SU-DHL-6 (cell line): ENCODE results near the gene CRISPLD2.

Experiments
- H2AFZ ChIP-seq: fragments of 200-600 bp; sonication (generic); 2 replicates; pipeline ENCODE4 v1.6.1; 2014; ENCODE audit warnings: low read depth, mild to moderate bottlenecking, moderate library complexity, mixed read lengths, antibody characterized with exemption, low read length; ENCODE audit not compliant: severe bottlenecking
- H3F3A ChIP-seq: fragments of 200-600 bp; shearing (Covaris generic); 2 replicates; pipeline ENCODE4 v1.6.0; 2016; ENCODE audit warnings: antibody characterized with exemption, mild to moderate bottlenecking; ENCODE audit not compliant: insufficient read depth
- H3K27ac ChIP-seq: fragments of 200-600 bp; sonication (generic); 2 replicates; pipeline ENCODE4 v1.5.1; 2016; ENCODE audit warnings: low read depth, mild to moderate bottlenecking, low read length, moderate library complexity, mixed read lengths
- H3K27me3 ChIP-seq: fragments of 200-600 bp; sonication (generic), shearing (Covaris generic); 2 replicates; pipeline ENCODE4 v1.6.0; 2014; ENCODE audit warnings: mild to moderate bottlenecking, low read length
- H3K36me3 ChIP-seq: fragments of 200-600 bp; sonication (generic); 2 replicates; pipeline ENCODE4 v1.6.1; 2014; ENCODE audit warnings: mild to moderate bottlenecking, low read length, mixed read lengths
- H3K4me2 ChIP-seq: fragments of 300-600, 200-600 bp; shearing (Covaris generic), sonication (generic); 2 replicates; pipeline ENCODE4 v1.6.0; 2014; ENCODE audit warnings: low read length, low read depth, mild to moderate bottlenecking; ENCODE audit not compliant: poor library complexity, severe bottlenecking
- H3K4me3 ChIP-seq: fragments of 200-600 bp; sonication (generic); 2 replicates; pipeline ENCODE4 v1.5.1; 2014; ENCODE audit warnings: antibody characterized with exemption, low read length, mild to moderate bottlenecking, mixed read lengths; ENCODE audit not compliant: insufficient read depth, poor library complexity, severe bottlenecking
- H3K79me2 ChIP-seq: fragments of 200-600 bp; sonication (generic); 2 replicates; pipeline ENCODE4 v1.6.1; 2014; ENCODE audit warnings: mild to moderate bottlenecking, low read length, moderate library complexity; ENCODE audit not compliant: insufficient read depth
- H3K9ac ChIP-seq: fragments of 200-600 bp; sonication (generic); 2 replicates; pipeline ENCODE4 v1.7.0; 2014; ENCODE audit warnings: mild to moderate bottlenecking, low read length
- H3K9me2 ChIP-seq: fragments of 200-600 bp; sonication (generic); replicated peaks from 2 replicates; pipeline ENCODE4 v1.6.1; 2014; ENCODE audit warnings: low read length; ENCODE audit not compliant: insufficient read depth
- H3K9me3 ChIP-seq: fragments of 200-600 bp; sonication (generic); 2 replicates; pipeline ENCODE4 v1.6.1; 2014; ENCODE audit warnings: low read length, mixed read lengths; ENCODE audit not compliant: insufficient read depth
- H4K20me1 ChIP-seq: fragments of 200-600 bp; sonication (generic); 2 replicates; pipeline ENCODE4 v1.6.1; 2014; ENCODE audit warnings: low read depth, mild to moderate bottlenecking, antibody characterized with exemption, low read length, moderate library complexity, mixed read lengths
- EZH2phosphoT487 ChIP-seq: fragments of 200-600 bp; sonication (generic), shearing (Covaris generic); conservative IDR thresholded peaks from 2 replicates; pipeline ENCODE4 v1.6.1; 2018; ENCODE audit warnings: mild to moderate bottlenecking, antibody characterized with exemption, low read length, moderate library complexity, mixed read lengths
- TF ChIP-seq, protein P1 (sequence below): fragments of 200-600 bp; sonication (generic); IDR thresholded peaks from one replicate; pipeline ENCODE4 v1.5.1; 2017; ENCODE audit warnings: antibody characterized with exemption, mild to moderate bottlenecking, low read length, moderate library complexity; ENCODE audit not compliant: insufficient read depth, poor library complexity, severe bottlenecking

Gene CRISPLD2

DNA sequence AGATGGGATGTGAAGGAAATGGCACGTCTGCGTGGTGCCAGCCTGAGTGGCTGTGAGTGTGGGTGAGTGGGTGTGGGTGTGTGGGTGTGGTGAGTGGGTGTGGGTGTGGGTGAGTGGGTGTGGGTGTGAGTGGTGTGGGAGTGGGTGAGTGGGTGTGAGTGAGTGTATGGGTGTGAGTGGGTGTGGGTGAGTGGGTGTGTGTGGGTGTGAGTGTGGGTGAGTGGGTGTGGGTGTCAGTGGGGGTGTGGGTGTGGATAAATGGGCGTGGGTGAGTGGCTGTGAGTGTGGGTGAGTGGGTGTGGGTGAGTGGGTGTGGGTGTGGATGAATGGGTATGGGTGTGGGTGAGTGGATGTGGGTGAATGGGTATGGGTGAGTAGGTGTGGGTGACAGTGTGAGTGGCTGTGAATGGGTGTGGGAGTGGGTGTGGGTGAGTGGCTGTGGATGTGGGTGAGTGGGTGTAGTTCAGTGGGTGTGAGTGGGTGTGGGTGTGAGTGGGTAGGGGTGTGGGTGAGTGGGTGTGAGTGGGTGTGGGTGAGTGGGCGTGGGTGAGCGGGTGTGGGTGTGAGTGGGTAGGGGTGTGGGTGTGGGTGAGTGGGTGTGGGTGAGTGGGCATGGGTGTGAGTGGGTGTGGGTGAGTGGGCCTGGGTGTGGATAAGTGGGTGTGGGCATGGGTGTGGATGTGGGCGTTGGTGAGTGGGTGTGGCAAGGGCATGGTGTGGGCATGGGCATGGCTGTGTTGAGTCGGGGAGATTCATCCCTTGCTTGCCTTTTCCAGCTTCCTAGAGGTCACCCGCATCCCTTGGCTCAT is 110.7 kb downstream of the CRISPLD2 start:
- Histone ChIP-seq H3K9me3 (no peaks in the 10 kb centered on the region), H3K9ac (no peak overlapping the region)
- TF ChIP-seq EZH2phosphoT487: no peak

DNA sequence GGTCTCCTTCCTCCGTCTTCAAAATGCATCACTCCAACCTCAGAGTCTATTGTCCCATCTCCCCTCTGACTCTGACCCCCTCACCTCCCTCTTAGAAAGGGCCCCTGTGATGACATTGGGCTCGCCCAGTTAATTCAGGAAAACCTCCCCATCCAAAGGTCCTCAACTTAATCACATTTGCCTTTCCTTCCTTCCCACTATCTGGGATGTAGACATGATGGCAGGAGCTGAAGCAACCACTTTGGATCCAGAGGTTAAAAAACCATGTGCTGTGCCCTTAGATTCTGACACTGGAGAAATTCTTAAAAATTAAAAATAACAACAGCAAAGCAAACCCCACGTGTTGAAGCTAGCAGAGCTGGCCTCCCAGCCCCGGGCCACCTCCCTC is 111.3 kb downstream of the CRISPLD2 start:
- no peaks in the 10 kb centered on the region for H3K36me3 ChIP-seq
- H4K20me1 ChIP-seq: no peaks in the 10 kb centered on the region
- no peaks in the 10 kb centered on the region for H3K27me3 ChIP-seq
- H3K4me2 ChIP-seq: no peak overlapping the region
- H2AFZ ChIP-seq: no peak overlapping the region
- no peaks in the 10 kb centered on the region for H3K9me2 ChIP-seq
- H3K9ac ChIP-seq: no peak overlapping the region
- no peaks in the 10 kb centered on the region for H3K79me2 ChIP-seq
- H3K27ac ChIP-seq: no peak overlapping the region
- TF ChIP-seq EZH2phosphoT487: no peak
- TF ChIP-seq, protein P1, sequence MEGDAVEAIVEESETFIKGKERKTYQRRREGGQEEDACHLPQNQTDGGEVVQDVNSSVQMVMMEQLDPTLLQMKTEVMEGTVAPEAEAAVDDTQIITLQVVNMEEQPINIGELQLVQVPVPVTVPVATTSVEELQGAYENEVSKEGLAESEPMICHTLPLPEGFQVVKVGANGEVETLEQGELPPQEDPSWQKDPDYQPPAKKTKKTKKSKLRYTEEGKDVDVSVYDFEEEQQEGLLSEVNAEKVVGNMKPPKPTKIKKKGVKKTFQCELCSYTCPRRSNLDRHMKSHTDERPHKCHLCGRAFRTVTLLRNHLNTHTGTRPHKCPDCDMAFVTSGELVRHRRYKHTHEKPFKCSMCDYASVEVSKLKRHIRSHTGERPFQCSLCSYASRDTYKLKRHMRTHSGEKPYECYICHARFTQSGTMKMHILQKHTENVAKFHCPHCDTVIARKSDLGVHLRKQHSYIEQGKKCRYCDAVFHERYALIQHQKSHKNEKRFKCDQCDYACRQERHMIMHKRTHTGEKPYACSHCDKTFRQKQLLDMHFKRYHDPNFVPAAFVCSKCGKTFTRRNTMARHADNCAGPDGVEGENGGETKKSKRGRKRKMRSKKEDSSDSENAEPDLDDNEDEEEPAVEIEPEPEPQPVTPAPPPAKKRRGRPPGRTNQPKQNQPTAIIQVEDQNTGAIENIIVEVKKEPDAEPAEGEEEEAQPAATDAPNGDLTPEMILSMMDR: no peak
- H3K4me3 ChIP-seq: no peak overlapping the region
- no peaks in the 10 kb centered on the region for H3F3A ChIP-seq
- H3K9me3 ChIP-seq: no peaks in the 10 kb centered on the region

More for the DNA sequence above, 110.7 kb downstream of the CRISPLD2 start:
- Histone ChIP-seq H3K9me2 (no peaks in the 10 kb centered on the region), H3F3A (no peaks in the 10 kb centered on the region), H3K36me3 (no peaks in the 10 kb centered on the region), H3K4me2 (no peak overlapping the region), H3K4me3 (no peak overlapping the region), H4K20me1 (no peaks in the 10 kb centered on the region), H3K27ac (no peak overlapping the region), H3K27me3 (no peaks in the 10 kb centered on the region), H2AFZ (no peak overlapping the region), H3K79me2 (no peaks in the 10 kb centered on the region)

DNA sequence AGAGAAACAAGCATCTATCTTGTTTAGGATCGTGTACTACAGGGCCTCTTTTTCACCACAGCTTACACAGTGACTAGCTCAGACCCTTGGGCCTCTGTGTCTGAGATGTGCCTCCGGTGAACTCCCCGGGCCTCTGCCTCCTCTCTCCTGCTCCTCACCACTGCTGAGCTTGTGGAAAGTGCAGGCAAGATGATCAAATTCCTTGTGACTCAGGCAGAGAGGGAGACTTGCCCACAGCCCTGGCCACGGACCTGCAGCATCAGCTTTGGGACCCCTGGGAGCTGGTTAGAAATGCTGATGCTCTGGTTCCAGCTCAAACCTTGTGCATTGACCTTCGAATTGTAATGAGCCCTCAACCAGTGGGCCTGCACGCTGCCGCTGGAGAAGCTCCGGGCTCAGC is 111.7 kb downstream of the CRISPLD2 start:
- Histone ChIP-seq H3K9me2 (no peaks in the 10 kb centered on the region), H3K27me3 (no peaks in the 10 kb centered on the region), H3K79me2 (no peaks in the 10 kb centered on the region), H3K4me3 (no peak overlapping the region), H2AFZ (no peak overlapping the region), H3K4me2 (no peak overlapping the region), H3K9ac (no peak overlapping the region), H3K27ac (no peak overlapping the region), H3K9me3 (no peaks in the 10 kb centered on the region), H4K20me1 (no peaks in the 10 kb centered on the region), H3K36me3 (no peaks in the 10 kb centered on the region), H3F3A (no peaks in the 10 kb centered on the region)
- TF ChIP-seq EZH2phosphoT487: no peak
- TF ChIP-seq, protein P1: no peak

DNA sequence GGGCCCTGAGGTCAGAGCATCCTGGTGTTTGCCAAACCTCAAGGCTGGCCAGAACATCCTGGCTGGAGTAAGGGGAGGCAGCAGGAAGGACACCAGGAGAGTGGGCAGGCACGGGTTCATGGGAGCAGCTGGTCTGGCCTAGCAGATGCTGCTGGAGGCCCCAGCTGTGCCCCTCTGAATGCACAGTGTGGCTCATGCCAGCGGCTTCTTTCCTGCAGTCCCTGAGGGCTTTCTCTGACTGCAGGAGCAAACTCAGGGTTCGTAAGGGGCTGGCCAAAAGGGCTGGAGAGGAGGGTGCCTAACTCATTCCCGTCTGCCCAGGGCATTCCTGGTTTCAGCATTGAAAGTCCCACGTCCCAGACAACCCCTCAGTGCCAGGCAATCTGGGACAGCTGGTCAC is 112.9 kb downstream of the CRISPLD2 start:
- Histone ChIP-seq H3K9me3 (no peaks in the 10 kb centered on the region), H3K4me3 (no peak overlapping the region), H3K9me2 (no peaks in the 10 kb centered on the region), H3K79me2 (no peaks in the 10 kb centered on the region), H3K9ac (no peak overlapping the region), H2AFZ (no peak overlapping the region), H3F3A (no peaks in the 10 kb centered on the region), H3K27me3 (no peaks in the 10 kb centered on the region), H3K27ac (no peak overlapping the region), H4K20me1 (no peaks in the 10 kb centered on the region), H3K36me3 (no peaks in the 10 kb centered on the region), H3K4me2 (no peak overlapping the region)
- TF ChIP-seq, protein P1: no peak
- TF ChIP-seq EZH2phosphoT487: no peak
